ENCODE results near the gene RBM33.

The RBM33 gene

DNA sequence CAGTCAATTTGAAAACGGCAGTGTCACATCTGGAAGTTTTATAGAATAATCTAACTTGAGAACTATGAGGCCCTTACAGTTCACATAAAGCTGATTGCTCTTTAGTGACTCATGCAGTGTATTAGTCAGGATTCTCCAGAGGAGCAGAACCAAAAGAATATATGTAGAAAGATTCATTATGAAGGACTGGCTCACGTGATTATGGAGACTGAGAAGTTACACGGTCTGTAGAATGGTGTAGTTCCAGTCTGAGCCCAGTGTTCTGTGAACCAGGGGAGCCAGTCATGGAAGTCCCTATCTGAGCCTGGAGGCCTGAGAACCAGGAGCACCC is 21.5 kb downstream of the RBM33 start (continued):
- TF ChIP-seq SP7 (tag by site-specific recombination; IDR thresholded peaks at IDR 0.05) (0 out of 2 replicates have a peak, but pooled peaks have one; percentile 50), RBAK (tag by site-specific recombination; IDR thresholded peaks at IDR 0.05) (no peak), ZFP37 (tag by site-specific recombination; IDR thresholded peaks at IDR 0.05) (no peak), ZNF341 (tag by site-specific recombination; IDR thresholded peaks at IDR 0.05; ENCODE audit: low read depth) (no peak), ZNF544 (tag by site-specific recombination; IDR thresholded peaks at IDR 0.05) (no peak), ZNF670 (tag by site-specific recombination; IDR thresholded peaks at IDR 0.05; ENCODE audit: low read depth) (no peak), ZNF292 (tag by site-specific recombination; IDR thresholded peaks at IDR 0.05; ENCODE audit: borderline replicate concordance, low read depth) (no peak), ZEB2 (tag by site-specific recombination; IDR thresholded peaks at IDR 0.05) (peak; percentile 35; the same call in 1 of the 2 replicates), MYNN (tag by site-specific recombination; IDR thresholded peaks at IDR 0.05; ENCODE audit: borderline replicate concordance) (no peak), ZBTB48 (tag by site-specific recombination; IDR thresholded peaks at IDR 0.05) (no peak), SP3 (tag by site-specific recombination; IDR thresholded peaks at IDR 0.05) (no peak), ZNF394 (tag by site-specific recombination; IDR thresholded peaks at IDR 0.05; ENCODE audit: borderline replicate concordance) (peak; percentile 32; the same call in 1 of the 2 replicates), BCL11B (tag by site-specific recombination; IDR thresholded peaks at IDR 0.05; ENCODE audit: low read depth) (no peak)
- TF ChIP-seq, protein P1, sequence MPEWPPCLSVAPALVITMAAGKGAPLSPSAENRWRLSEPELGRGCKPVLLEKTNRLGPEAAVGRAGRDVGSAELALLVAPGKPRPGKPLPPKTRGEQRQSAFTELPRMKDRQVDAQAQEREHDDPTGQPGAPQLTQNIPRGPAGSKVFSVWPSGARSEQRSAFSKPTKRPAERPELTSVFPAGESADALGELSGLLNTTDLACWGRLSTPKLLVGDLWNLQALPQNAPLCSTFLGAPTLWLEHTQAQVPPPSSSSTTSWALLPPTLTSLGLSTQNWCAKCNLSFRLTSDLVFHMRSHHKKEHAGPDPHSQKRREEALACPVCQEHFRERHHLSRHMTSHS (tag by site-specific recombination; IDR thresholded peaks at IDR 0.05): no peak
- TF ChIP-seq, protein P2, sequence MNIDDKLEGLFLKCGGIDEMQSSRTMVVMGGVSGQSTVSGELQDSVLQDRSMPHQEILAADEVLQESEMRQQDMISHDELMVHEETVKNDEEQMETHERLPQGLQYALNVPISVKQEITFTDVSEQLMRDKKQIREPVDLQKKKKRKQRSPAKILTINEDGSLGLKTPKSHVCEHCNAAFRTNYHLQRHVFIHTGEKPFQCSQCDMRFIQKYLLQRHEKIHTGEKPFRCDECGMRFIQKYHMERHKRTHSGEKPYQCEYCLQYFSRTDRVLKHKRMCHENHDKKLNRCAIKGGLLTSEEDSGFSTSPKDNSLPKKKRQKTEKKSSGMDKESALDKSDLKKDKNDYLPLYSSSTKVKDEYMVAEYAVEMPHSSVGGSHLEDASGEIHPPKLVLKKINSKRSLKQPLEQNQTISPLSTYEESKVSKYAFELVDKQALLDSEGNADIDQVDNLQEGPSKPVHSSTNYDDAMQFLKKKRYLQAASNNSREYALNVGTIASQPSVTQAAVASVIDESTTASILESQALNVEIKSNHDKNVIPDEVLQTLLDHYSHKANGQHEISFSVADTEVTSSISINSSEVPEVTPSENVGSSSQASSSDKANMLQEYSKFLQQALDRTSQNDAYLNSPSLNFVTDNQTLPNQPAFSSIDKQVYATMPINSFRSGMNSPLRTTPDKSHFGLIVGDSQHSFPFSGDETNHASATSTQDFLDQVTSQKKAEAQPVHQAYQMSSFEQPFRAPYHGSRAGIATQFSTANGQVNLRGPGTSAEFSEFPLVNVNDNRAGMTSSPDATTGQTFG (tag by site-specific recombination; IDR thresholded peaks at IDR 0.05; ENCODE audit: borderline replicate concordance): no peak
- TF ChIP-seq, protein P3, sequence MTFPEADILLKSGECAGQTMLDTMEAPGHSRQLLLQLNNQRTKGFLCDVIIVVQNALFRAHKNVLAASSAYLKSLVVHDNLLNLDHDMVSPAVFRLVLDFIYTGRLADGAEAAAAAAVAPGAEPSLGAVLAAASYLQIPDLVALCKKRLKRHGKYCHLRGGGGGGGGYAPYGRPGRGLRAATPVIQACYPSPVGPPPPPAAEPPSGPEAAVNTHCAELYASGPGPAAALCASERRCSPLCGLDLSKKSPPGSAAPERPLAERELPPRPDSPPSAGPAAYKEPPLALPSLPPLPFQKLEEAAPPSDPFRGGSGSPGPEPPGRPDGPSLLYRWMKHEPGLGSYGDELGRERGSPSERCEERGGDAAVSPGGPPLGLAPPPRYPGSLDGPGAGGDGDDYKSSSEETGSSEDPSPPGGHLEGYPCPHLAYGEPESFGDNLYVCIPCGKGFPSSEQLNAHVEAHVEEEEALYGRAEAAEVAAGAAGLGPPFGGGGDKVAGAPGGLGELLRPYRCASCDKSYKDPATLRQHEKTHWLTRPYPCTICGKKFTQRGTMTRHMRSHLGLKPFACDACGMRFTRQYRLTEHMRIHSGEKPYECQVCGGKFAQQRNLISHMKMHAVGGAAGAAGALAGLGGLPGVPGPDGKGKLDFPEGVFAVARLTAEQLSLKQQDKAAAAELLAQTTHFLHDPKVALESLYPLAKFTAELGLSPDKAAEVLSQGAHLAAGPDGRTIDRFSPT (tag by site-specific recombination; IDR thresholded peaks at IDR 0.05): no peak

DNA sequence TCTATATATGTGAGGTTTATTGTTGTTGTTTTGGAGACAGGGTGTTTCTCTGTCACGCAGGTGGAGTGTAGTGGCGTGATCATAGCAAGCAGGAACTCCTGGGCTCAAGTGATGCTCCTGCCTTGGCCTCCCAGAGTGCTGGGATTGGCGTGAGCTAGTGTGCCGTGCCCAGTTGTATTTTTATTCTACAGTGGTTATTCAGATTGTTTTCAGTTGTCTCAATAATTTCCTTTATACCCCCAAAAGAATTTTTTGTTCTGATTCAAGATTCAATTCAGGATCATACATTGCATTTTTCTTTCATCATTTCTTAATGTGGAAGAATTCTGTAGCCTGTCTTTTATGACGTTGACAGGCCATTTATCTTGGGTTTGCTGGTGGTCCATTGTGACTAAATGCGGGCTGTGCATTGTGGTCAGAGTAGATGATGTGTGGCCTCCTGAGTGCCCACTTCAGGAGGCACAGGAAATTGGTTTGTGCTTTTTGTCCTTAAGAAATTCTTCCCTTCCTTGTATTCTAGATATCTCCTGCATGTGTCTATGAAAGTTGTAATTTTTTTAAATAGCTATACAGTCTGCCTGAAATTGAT is 22.9 kb downstream of the RBM33 start:
- H3K27ac ChIP-seq (ENCODE audit: extremely low read depth, low read depth, low read length): no peak overlapping the region
- no peak for TF ChIP-seq OSR2 (tag by site-specific recombination; IDR thresholded peaks at IDR 0.05)
- no peak for TF ChIP-seq ZSCAN23 (tag by site-specific recombination; IDR thresholded peaks at IDR 0.05)
- no peak for TF ChIP-seq KLF7 (tag by site-specific recombination; IDR thresholded peaks at IDR 0.05; ENCODE audit: borderline replicate concordance)
- TF ChIP-seq ZFP37 (tag by site-specific recombination; IDR thresholded peaks at IDR 0.05): no peak
- TF ChIP-seq, protein P4, sequence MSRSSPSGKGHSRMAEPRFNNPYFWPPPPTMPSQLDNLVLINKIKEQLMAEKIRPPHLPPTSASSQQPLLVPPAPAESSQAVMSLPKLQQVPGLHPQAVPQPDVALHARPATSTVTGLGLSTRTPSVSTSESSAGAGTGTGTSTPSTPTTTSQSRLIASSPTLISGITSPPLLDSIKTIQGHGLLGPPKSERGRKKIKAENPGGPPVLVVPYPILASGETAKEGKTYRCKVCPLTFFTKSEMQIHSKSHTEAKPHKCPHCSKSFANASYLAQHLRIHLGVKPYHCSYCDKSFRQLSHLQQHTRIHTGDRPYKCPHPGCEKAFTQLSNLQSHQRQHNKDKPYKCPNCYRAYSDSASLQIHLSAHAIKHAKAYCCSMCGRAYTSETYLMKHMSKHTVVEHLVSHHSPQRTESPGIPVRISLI (tag by site-specific recombination; IDR thresholded peaks at IDR 0.05): no peak
- no peak overlapping the region for H3K4me3 ChIP-seq (ENCODE audit: low read depth, low read length)
- ChIA-PET POLR2A (no interaction called here), CTCF (no interaction called here)
- H3K36me3 ChIP-seq (ENCODE audit: control insufficient read depth in 2 of 2, insufficient read depth in 1 of 2, low read length in 2 of 2): peaks cover 0 to 5% of the 10 kb centered on the region in 2 experiments; a peak in 1 of 3 replicates
- H3K4me1 ChIP-seq (ENCODE audit: control insufficient read depth, insufficient read depth, low read length): peaks cover 5% of the 10 kb centered on the region; the same call in 1 of the 2 replicates
- no peaks in the 10 kb centered on the region for H3K9me3 ChIP-seq (ENCODE audit: control insufficient read depth, insufficient read depth, low read depth, low read length)
